ENCODE measurements around the gene TAF11L7.
"Not testable (repeated sequence)": the region's sequence is repeated elsewhere in the genome, so short reads cannot be mapped to it uniquely, and the experiment has no call there.

The TAF11L7 gene

DNA sequence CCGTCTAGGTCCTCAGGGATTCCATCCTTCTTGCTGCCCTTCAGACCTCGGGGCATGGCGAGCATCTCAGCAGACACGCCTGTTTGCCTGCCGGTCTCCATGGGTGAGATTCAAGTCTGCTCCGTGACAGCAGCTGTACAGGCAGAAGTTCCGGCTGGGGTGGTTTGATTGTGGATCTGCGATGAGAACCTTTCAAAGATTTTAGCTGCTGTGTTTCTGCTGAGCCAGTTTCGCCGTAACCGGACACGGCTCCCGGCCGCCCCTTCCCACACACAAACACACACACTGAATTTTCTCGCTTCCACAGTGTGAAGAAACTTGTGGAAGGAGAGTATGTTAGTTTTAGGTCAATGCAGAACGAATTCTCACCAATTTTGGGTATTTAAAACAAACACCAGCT lies at the start of gene TAF11L7:
TSS of gene TAF11L7 (minus strand) at position 101 of the 400 bp plus-strand sequence.
- CTCF ChIA-PET; DNase-seq (ENCODE audit: extremely low spot score); POLR2A ChIA-PET: not testable (repeated sequence)

GRCh38 chr5:17634160-17634559 lies 48.6 kb upstream of the TAF11L7 start, which contains the start of gene TAF11L14:
TSS of gene TAF11L14 (plus strand) at chr5:17634460.
- CTCF ChIA-PET = no interaction called here
- TF ChIP-seq SP1 (IDR thresholded peaks at IDR 0.05) = no peak
- no peak for TF ChIP-seq FOXA1 (IDR thresholded peaks at IDR 0.05)
- no peak for TF ChIP-seq TARDBP (IDR thresholded peaks at IDR 0.05)
- TF ChIP-seq, protein P1, sequence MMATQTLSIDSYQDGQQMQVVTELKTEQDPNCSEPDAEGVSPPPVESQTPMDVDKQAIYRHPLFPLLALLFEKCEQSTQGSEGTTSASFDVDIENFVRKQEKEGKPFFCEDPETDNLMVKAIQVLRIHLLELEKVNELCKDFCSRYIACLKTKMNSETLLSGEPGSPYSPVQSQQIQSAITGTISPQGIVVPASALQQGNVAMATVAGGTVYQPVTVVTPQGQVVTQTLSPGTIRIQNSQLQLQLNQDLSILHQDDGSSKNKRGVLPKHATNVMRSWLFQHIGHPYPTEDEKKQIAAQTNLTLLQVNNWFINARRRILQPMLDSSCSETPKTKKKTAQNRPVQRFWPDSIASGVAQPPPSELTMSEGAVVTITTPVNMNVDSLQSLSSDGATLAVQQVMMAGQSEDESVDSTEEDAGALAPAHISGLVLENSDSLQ (IDR thresholded peaks at IDR 0.05) = no peak
- TF ChIP-seq FOXK2 (IDR thresholded peaks at IDR 0.05) = no peak
- no peak for TF ChIP-seq SUZ12 (IDR thresholded peaks at IDR 0.05)
- no peak for TF ChIP-seq FOXM1 (IDR thresholded peaks at IDR 0.05; ENCODE audit: borderline replicate concordance)
- TF ChIP-seq ZNF384 (IDR thresholded peaks at IDR 0.05) = no peak
- TF ChIP-seq BHLHE40 (IDR thresholded peaks at IDR 0.05; ENCODE audit: borderline replicate concordance) = no peak
- TF ChIP-seq NFRKB (IDR thresholded peaks at IDR 0.05) = no peak
- TF ChIP-seq ARNT (IDR thresholded peaks at IDR 0.05) = no peak
- TF ChIP-seq CTBP1 (IDR thresholded peaks at IDR 0.05; ENCODE audit: borderline replicate concordance) = no peak
- TF ChIP-seq L3MBTL2 (conservative IDR thresholded peaks at IDR 0.05) = no peak
- TF ChIP-seq HDGF (IDR thresholded peaks at IDR 0.05; ENCODE audit: borderline replicate concordance) = no peak
- TF ChIP-seq ELF4 (IDR thresholded peaks at IDR 0.05) = no peak
- no peak for TF ChIP-seq LEF1 (IDR thresholded peaks at IDR 0.05; ENCODE audit: borderline replicate concordance)
- POLR2A ChIA-PET = no interaction called here
- no peak for DNase-seq (ENCODE audit: extremely low spot score)

DNA sequence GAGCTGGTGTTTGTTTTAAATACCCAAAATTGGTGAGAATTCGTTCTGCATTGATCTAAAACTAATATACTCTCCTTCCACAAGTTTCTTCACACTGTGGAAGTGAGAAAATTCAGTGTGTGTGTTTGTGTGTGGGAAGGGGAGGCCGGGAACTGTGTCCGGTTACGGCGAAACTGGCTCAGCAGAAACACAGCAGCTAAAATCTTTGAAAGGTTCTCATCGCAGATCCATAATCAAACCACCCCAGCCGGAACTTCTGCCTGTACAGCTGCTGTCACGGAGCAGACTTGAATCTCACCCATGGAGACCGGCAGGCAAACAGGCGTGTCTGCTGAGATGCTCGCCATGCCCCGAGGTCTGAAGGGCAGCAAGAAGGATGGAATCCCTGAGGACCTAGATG lies 46.2 kb upstream of the TAF11L7 start, which contains the start of gene TAF11L13:
TSS of gene TAF11L13 (plus strand) at position 301 of the 400 bp plus-strand sequence.
- CTCF ChIA-PET; POLR2A ChIA-PET; DNase-seq (ENCODE audit: extremely low spot score): not testable (repeated sequence)

DNA sequence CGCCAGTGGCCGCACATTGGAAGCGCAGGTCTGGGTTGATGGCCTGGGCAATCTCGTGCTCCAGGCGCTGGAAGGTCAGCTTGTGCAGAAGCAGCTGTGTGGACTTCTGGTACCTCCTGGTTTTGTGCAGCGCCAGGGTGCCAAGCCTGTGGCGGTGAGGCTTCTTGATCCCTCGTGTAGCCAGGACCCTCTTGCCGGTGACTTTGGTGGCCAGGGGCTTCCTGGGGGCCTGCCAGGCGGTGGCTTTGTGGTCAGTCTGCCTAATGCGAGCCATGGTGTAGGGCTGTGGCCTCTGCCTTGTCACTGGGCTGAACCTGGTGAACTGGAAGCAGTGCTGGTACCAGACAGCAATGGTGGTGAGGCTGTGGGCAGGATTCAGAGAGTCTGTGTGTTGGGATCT lies 40.1 kb upstream of the TAF11L7 start:
- no peak for DNase-seq (ENCODE audit: extremely low spot score)
- POLR2A ChIA-PET = no interaction called here
- TF ChIP-seq LEF1 (IDR thresholded peaks at IDR 0.05; ENCODE audit: borderline replicate concordance) = no peak
- CTCF ChIA-PET = no interaction called here

- ChIA-PET POLR2A (no interaction called here), CTCF (no interaction called here)
- DNase-seq (ENCODE audit: extremely low spot score) = peak; percentile 16
- TF ChIP-seq, protein P1 (IDR thresholded peaks at IDR 0.05) = no peak
- TF ChIP-seq BHLHE40 (IDR thresholded peaks at IDR 0.05; ENCODE audit: borderline replicate concordance) (no peak), FOXM1 (IDR thresholded peaks at IDR 0.05; ENCODE audit: borderline replicate concordance) (no peak), LEF1 (IDR thresholded peaks at IDR 0.05; ENCODE audit: borderline replicate concordance) (no peak), ZNF384 (IDR thresholded peaks at IDR 0.05) (no peak), TARDBP (IDR thresholded peaks at IDR 0.05) (no peak), NFRKB (IDR thresholded peaks at IDR 0.05) (no peak)
These were observed 35.1 kb upstream of the TAF11L7 start for GRCh38 chr5:17620627-17621026.

GRCh38 chr5:17619354-17619753 lies 33.8 kb upstream of the TAF11L7 start:
- ChIA-PET POLR2A (no interaction called here), CTCF (interaction anchor here (0.6 kb wide), 1 partner anchor 113 kb away, joined by 8 read pairs; no protein-coding TSS in a partner anchor)
- TF ChIP-seq TARDBP (IDR thresholded peaks at IDR 0.05) (no peak), SP1 (IDR thresholded peaks at IDR 0.05) (no peak), CTBP1 (IDR thresholded peaks at IDR 0.05; ENCODE audit: borderline replicate concordance) (no peak), ELF4 (IDR thresholded peaks at IDR 0.05) (no peak), FOXK2 (IDR thresholded peaks at IDR 0.05) (no peak), BHLHE40 (IDR thresholded peaks at IDR 0.05; ENCODE audit: borderline replicate concordance) (no peak), HDGF (IDR thresholded peaks at IDR 0.05; ENCODE audit: borderline replicate concordance) (no peak), NFRKB (IDR thresholded peaks at IDR 0.05) (no peak)

DNA sequence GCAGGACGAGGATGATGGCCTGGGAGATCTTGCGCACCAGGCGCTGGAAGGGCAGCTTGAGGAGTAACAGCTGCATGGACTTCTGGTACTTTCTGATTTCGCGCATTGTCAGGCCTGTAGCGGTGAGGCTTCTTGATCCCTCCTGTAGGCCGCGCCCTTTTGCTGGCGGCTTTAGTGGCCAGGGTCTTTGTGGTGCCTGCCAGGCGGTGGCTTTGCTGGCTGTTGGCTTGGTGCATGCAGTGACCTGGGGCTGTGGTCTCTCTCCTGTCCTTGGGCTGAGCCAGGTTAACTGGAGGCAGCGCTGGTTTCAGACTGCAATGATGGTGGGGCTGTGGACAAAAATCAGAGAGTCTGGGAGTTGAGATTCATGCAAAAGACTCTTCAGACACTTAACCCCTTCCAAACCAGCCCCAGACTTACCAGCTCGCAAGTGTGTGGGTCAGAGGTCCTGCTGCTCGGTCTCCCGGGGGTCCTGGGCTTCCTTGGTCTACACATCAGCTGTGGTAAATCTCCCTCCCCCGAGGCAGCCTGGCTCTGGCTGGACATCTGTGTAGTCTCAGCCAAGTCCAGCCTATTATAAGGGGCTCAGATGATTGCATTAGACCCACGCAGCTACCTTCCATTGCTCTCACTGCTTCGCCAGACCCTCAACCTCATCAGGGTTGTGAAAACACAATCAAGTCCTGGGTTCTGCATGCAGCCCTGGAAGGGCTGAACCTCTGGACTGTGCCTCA lies 29.5 kb upstream of the TAF11L7 start:
- POLR2A ChIA-PET = no interaction called here
- TF ChIP-seq ZNF384 (IDR thresholded peaks at IDR 0.05) (no peak), FOXM1 (IDR thresholded peaks at IDR 0.05; ENCODE audit: borderline replicate concordance) (no peak), BHLHE40 (IDR thresholded peaks at IDR 0.05; ENCODE audit: borderline replicate concordance) (no peak), NFRKB (IDR thresholded peaks at IDR 0.05) (no peak), LEF1 (IDR thresholded peaks at IDR 0.05; ENCODE audit: borderline replicate concordance) (no peak), ELF4 (IDR thresholded peaks at IDR 0.05) (no peak), SUZ12 (IDR thresholded peaks at IDR 0.05) (no peak), FOXK2 (IDR thresholded peaks at IDR 0.05) (no peak), L3MBTL2 (conservative IDR thresholded peaks at IDR 0.05) (no peak), HDGF (IDR thresholded peaks at IDR 0.05; ENCODE audit: borderline replicate concordance) (no peak), CTBP1 (IDR thresholded peaks at IDR 0.05; ENCODE audit: borderline replicate concordance) (no peak)
- CTCF ChIA-PET = no interaction called here
- DNase-seq (ENCODE audit: extremely low spot score) = no peak

More at GRCh38 chr5:17619354-17619753, 33.8 kb upstream of the TAF11L7 start:
- no peak for DNase-seq (ENCODE audit: extremely low spot score)

DNA sequence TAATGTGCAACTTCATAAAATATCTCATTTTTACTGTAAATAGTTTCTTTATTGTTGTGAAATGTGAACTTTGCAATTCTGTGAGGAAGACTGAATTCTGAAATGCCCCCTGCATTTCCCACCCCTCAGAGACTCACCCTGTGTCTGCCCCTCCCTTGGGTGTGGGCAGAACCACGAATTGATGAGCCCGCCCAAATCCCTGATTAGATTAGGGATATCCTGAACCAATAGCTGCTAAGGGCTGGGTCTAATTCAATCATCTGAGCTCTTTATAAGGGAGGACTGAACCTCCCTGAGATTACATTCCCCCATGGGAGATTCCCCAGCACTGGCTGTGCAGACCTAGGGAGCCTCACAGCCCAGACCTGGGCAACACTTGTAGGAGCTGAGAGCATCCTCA lies 24.5 kb upstream of the TAF11L7 start, which contains the start of gene TAF11L12:
TSS of gene TAF11L12 (plus strand) at position 301 of the 400 bp plus-strand sequence.
- DNase-seq (ENCODE audit: extremely low spot score); POLR2A ChIA-PET; CTCF ChIA-PET: not testable (repeated sequence)

DNA sequence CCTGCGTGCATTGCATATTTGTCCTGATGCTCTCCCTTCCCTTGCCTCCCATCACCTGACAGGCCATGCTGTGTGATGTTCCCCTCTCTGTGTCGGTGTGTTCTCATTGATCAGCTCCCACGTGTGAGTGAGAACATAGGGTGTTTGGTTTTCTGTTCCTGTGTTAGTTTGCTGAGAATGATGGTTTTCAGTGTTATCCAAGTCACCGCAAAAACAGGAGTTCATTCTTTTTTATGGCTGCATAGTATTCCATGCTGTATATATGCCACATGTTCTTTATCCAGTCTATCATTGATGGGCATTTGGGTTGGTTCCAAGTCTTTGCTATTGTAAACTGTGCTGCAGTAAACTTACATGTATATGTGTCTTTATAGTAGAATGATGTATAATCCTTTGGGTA lies 21.9 kb upstream of the TAF11L7 start:
- POLR2A ChIA-PET, CTCF ChIA-PET: not testable (repeated sequence)

More for the DNA sequence above, 21.9 kb upstream of the TAF11L7 start:
- DNase-seq (ENCODE audit: extremely low spot score) = not testable (repeated sequence)
